ENCODE measurements around the gene MTCH1.
"Not testable (repeated sequence)": the region's sequence is repeated elsewhere in the genome, so short reads cannot be mapped to it uniquely, and the experiment has no call there.

Gene MTCH1

GRCh38 chr6:36947570-36948351 is 38.2 kb downstream of the MTCH1 start:
- DNase-seq = no peak

DNA sequence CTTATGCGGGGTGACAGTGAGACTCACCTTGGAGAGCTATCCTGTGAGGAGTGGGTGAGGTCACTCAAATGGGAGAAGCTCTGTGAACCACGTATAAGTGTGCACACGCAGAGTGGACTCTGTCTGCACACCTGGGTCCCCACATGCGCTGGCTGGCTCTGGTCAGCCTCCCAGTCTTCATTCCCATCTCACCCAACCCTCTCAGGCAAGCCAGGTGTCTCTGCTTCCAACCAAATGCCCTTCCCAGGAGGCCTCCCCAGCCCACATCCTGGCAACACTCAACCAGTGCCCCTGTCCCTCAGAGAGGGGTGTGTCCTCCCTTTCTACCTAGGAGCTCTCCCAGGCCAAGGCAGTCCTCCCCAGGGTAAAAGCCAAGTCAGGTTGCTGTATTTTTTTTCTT is 39.5 kb downstream of the MTCH1 start:
- DNase-seq = no peak

- DNase-seq = no peak
Measured at GRCh38 chr6:36945301-36945700, 40.7 kb downstream of the MTCH1 start.

GRCh38 chr6:36944650-36945049 is 41.3 kb downstream of the MTCH1 start:
- DNase-seq = no peak

DNA sequence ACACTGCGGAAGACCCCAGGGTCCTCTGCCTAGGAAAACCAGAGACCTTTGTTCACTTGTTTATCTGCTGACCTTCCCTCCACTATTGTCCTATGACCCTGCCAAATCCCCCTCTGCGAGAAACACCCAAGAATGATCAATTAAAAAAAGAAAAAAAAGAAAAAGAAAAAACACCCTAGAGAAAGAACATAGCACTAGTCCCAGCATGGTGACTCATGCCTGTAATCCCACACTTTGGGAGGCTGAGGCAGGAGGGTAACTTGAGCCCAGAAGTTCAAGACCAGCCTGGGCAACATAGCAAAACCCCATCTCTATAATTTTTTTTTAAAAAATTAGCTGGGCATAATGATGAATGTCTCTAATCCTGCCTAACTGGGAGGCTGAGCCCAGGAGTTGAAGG is 43.7 kb downstream of the MTCH1 start:
- not testable (repeated sequence) for DNase-seq

- DNase-seq = not testable (repeated sequence)
Measured at GRCh38 chr6:36941561-36941960, 44.4 kb downstream of the MTCH1 start.

DNA sequence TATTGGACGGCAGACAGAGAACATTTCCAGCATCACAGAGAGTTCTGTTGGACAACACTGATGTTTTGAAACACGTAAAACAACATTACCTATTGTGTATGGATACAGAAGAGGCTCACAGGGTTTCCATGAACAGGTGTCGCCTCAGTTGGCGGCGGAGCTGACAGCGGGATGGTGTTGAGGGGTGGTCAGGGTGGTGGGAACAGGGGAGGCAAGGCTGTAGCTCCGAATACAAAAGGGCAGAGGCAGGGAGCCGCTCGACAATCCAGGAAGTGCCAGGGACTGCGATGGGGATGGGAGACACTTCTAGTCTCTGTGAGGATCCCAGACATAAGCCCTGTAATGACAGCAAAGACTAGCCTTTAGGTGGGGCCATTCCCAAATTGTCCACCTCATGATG is 46.0 kb downstream of the MTCH1 start:
- no peak for DNase-seq

- DNase-seq = not testable (repeated sequence)
Measured at GRCh38 chr6:36939005-36939404, 47.0 kb downstream of the MTCH1 start.

- DNase-seq = no peak
Measured at GRCh38 chr6:36938536-36938935, 47.5 kb downstream of the MTCH1 start.

DNA sequence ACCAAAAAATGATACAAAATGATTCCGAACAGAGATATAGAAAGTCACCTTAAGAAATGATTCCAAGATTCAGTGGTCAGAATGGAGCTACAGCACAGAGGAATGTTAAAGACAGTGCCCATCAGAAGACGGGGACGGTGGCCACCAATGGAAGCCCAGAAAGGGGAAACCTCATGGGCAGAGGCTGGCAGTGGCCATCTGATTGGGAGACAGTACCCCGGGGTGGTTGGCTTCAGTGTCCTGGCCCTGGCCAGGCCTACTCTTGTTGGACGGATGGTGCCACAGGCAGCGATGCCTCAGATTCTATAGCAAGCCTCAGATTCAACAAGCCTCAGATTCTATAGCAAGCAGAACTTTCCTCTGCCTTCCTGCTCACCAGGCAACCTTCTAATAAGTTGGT is 48.1 kb downstream of the MTCH1 start:
- no peak for DNase-seq

DNA sequence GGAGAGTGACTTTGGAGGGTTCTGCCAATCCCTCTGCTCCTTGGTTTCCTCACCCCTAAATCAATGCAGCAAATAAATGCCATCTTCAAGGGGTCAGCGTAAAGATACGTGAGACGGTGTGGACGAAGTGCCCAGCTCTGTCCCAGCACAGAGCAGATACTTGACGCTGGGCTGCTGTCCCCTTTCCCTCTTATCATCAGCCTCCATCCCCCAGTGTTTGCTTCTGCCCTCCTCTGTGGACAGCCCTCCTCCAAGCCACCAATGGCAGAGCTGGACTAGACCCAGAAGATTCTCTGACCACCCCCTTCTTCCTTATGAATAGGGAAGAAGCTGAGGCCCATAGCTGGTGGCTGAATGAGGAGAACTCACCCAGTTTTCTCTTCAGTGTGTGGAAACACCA is 49.2 kb downstream of the MTCH1 start:
- DNase-seq = no peak

DNA sequence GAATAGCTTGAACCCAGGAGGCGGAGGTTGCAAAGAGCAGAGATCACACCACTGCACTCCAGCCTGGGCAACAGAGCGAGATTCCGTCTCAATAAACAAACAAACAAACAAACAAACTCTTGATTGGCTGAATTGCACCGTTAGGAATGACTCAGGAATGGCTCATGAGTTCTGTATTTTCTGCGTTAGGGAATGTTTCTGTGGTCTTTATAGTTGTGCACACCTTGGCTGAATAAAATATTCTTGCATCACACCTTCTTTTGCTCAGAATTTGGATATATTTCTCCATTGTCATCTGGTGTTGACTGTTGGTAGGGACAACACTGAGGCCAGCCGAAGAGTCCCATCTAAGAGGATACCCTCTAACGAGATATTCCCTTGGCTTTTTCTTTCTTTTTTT is 51.1 kb downstream of the MTCH1 start:
- DNase-seq = no peak

DNA sequence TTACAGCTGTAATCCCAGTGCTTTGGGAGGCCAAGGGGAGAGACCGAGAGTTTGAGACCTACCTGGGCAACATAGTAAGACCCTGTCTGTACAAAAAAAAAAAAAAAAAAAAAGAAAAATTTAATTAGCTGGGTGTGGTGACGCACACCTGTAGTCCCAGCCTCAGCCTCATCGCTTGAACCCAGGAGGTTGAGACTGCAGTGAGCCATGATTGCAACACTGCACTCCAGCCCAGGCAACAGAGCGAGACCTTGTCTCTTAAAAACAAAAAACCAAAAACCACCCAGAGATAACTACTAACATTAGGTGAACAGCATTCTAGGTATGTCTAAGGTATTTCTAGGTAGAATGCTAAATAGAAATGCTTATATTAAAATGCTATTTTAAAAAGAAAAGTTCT is 52.5 kb downstream of the MTCH1 start:
- DNase-seq = no peak

GRCh38 chr6:36933102-36933501 is 52.9 kb downstream of the MTCH1 start:
- DNase-seq = no peak

DNA sequence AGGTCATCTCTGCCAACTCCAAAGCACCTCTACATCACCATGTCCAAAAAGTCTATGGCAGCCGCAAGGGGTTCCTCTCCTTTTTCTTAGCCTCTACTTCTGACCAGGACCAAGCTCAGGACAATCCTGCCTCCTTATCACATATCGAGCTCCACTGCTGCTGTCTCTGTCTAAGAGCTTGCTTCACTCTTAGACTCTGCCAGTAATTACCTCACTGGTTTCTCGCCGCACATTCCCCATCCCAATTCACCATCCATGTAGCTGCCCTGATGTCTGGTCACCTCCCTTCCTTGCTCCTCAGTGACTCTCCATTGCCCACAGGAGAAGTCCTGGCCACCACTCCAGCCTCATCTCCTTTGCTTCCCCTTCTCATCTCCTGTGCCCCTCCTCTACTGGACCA is 55.5 kb downstream of the MTCH1 start:
- DNase-seq = no peak

DNA sequence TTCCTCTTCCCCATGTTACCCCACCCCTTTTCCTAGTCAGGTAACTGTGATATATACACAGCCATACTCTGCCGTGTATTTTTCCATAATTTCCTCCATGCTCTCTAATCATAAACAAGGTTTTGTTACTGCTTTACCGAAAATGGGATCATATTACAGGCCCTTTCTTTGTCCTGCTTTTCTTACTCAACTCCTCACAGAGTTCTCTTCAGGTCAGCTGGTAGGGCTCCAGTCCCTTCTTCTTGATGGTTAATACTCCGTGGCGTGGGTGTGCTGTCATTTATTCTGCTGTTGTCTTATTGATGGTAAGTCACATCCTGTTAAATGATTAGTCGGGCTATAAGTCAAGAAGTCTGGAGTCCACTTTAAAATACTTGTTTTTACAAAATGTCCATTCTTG is 56.4 kb downstream of the MTCH1 start:
- no peak for DNase-seq

- DNase-seq = no peak
Measured at GRCh38 chr6:36929152-36929551, 56.8 kb downstream of the MTCH1 start.

- no peak for DNase-seq
Measured at GRCh38 chr6:36928547-36928918, 57.5 kb downstream of the MTCH1 start.

DNA sequence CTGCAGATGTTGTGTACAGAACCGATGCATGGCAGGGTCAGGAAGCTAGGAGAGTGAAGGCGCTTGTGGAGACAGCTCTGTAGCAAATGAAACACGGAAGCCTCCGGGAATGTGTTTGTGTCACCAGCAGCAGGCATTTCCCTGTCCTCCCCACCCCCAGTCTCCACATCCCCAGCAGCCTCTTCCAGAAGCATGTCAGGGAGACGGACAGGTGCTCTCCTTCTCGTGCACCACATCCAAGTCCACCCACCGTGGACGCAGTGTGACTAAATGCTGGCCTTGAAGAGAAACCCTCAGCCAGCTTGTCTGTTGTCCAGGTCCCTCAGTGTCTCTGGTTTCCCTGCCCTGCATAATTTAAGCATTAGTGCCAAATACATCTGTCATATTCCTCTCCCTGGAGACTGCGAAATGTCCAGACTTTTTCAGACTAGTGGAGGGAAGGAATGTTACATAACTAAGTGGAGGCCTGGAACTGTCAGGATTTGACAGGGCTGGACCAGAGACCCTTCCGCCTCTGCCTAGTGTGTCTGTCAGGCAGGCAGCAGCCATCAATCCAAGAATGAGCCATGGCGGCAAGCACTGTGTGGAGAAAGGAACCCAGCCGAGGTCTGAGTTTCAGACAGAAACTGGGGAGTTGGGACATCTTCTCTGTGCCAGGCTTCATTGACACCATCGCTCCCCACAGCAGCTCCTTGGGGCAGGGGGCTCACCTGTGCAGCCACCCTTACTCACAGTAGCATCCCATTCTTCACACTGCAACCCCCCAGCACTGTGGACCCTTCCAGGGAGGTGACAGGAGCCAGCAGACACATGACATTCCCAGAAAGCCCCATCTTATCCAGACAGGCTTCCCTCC is 58.1 kb downstream of the MTCH1 start:
- no peak for DNase-seq

DNA sequence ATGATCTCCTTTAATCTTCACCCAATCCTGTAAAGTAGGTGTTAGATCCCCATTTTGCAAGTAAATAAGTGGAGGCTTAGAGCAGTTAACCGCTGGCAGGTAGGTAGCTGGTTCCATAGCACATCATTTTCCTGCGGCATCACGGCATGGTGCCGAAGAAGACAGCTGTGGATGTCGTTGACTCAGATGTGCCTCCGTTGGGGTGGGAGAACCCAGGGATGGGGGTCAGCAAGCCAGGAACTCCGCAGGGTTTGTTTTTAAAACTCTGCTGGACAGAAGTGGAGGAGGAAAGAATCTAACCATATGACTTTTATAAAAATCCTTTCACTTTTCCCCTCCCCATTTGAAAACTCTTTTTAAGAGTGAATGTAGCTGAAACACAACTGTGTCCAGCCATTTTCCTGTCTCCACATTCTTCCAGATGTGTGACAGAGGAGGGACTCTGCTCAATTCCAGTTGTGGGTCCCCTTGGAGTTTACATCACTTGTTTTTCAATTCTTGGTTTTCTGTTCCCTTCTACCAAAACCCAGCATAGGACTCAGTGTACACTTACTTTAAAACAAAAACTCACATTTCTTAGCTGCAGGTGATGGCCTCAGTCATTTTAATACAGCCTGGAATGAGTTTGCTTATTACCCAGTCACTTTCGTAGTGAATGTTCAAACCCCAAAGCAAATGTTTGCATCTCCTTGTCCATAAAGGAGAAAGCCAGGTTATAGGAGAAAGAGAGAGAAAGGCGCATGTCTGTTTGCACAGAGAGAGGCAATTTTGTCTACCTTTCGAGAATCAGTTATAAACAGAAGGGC is 59.1 kb downstream of the MTCH1 start:
- DNase-seq = no peak

DNA sequence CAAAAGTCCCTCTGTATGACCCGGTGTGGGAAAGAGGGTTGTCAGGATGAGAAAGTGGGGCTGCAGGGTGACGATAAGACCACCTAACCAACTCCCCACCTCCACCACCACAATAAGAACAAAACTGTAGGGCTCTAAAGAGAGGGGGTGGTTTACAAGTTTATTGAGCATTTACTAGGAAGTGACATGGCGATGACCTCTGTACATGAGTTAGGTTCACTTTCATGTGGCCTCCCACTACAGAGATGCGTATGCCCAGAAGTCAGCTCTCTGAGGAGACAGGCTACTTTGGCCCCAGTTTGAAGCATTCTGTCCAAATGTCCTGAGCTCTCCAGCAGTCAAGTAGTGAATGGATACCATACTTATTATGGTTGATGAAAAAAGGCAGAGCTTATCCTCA is 60.2 kb downstream of the MTCH1 start:
- no peak for DNase-seq

- DNase-seq = no peak
Measured at GRCh38 chr6:36924778-36925374, 61.1 kb downstream of the MTCH1 start.

DNA sequence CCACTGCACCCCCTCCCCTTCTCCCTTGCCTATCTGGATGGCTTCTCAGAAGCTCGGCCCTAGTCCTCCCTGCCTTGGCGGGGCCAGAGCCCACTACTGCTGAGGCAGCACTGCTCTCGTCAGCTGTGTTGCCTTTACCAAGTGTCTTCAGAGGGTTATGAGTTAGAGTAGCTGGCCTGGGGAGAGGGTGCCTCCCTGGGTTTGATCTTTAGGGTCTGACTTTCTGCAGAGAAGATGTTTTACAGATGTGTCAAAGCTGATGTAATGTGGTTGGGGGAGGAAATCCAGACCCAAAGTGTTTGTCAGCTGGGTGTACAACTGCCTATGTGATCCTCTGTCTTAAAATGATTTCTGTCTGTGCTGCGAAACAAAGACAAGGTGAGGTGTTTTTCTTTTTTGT is 61.9 kb downstream of the MTCH1 start:
- DNase-seq = no peak
